NCI-H1417 treated with DMSO at 0.1 percent for 48 hours (cell line): ENCODE results near the gene MAMDC2.
"Not testable (repeated sequence)": the region's sequence is repeated elsewhere in the genome, so short reads cannot be mapped to it uniquely, and the experiment has no call there.

Experiments
- DNase-seq: peaks from one replicate; lab custom pipeline; 2025; lab: John Stamatoyannopoulos, UW

MAMDC2 gene

GRCh38 chr9:70205366-70206020, 161.8 kb downstream of the MAMDC2 start:
- DNase-seq, result no peak

GRCh38 chr9:70217029-70217428, 173.4 kb downstream of the MAMDC2 start:
- no peak for DNase-seq

- no peak for DNase-seq
These were observed 175.1 kb downstream of the MAMDC2 start for GRCh38 chr9:70218767-70219166.

- no peak for DNase-seq
These were observed 176.6 kb downstream of the MAMDC2 start for GRCh38 chr9:70220216-70220615.

- no peak for DNase-seq
These were observed 178.7 kb downstream of the MAMDC2 start for GRCh38 chr9:70222354-70222753.

GRCh38 chr9:70228118-70228517, 184.5 kb downstream of the MAMDC2 start:
- no peak for DNase-seq

- DNase-seq, result no peak
These were observed 185.0 kb downstream of the MAMDC2 start for GRCh38 chr9:70228611-70229010.

- no peak for DNase-seq
These were observed 185.4 kb downstream of the MAMDC2 start for GRCh38 chr9:70229026-70229425.

- no peak for DNase-seq
These were observed 185.9 kb downstream of the MAMDC2 start for GRCh38 chr9:70229579-70229978.

GRCh38 chr9:70232476-70232875, 188.8 kb downstream of the MAMDC2 start:
- no peak for DNase-seq

GRCh38 chr9:70234208-70234607, 190.6 kb downstream of the MAMDC2 start:
- DNase-seq, result not testable (repeated sequence)

GRCh38 chr9:70245952-70246351, 202.3 kb downstream of the MAMDC2 start:
- not testable (repeated sequence) for DNase-seq

GRCh38 chr9:70250221-70250620, 206.6 kb downstream of the MAMDC2 start:
- no peak for DNase-seq

GRCh38 chr9:70255486-70255885, 211.8 kb downstream of the MAMDC2 start:
- no peak for DNase-seq

- DNase-seq, result no peak
These were observed 212.5 kb downstream of the MAMDC2 start for GRCh38 chr9:70256123-70256551.

GRCh38 chr9:70257502-70257901, 213.9 kb downstream of the MAMDC2 start:
- DNase-seq, result no peak

GRCh38 chr9:70257991-70258691, 214.5 kb downstream of the MAMDC2 start:
- no peak for DNase-seq

- peak; percentile 67 for DNase-seq
These were observed 215.3 kb downstream of the MAMDC2 start, which contains the start of gene SMC5 for GRCh38 chr9:70258692-70259511. TSS of gene SMC5 (plus strand) at chr9:70258978. CDS start at chr9:70259079, 101 bp downstream.

GRCh38 chr9:70259512-70259802, 215.8 kb downstream of the MAMDC2 start:
- DNase-seq, result no peak

GRCh38 chr9:70260007-70260443, 216.4 kb downstream of the MAMDC2 start:
- no peak for DNase-seq

- no peak for DNase-seq
These were observed 217.0 kb downstream of the MAMDC2 start for GRCh38 chr9:70260606-70261005.

GRCh38 chr9:70261131-70261870, 217.7 kb downstream of the MAMDC2 start:
- no peak for DNase-seq
